Osteocyte (in vitro differentiated cells): Measurements from ENCODE around the gene FOXQ1. TPM values are rescaled to one million over a fixed set of nuclear protein-coding genes. Genes with fewer than 3 reads are reported as not detected.

ENCODE experiments used
- DNase-seq: peaks from one replicate; pipeline ENCODE4 v3.0.0; 2021; ENCODE audit warnings: mixed read lengths; ENCODE audit not compliant: unreplicated experiment; ENCODE audit errors: extremely low spot score
- H3K27ac Mint-ChIP-seq: one replicate; pipeline ENCODE4 v1.8.0; 2021; ENCODE audit warnings: mild to moderate bottlenecking, mixed read lengths; ENCODE audit not compliant: unreplicated experiment
- H3K27me3 Mint-ChIP-seq: one replicate; pipeline ENCODE4 v1.8.0; 2021; ENCODE audit warnings: mixed read lengths; ENCODE audit not compliant: unreplicated experiment
- H3K36me3 Mint-ChIP-seq: one replicate; pipeline ENCODE4 v1.8.0; 2021; ENCODE audit warnings: mixed read lengths; ENCODE audit not compliant: unreplicated experiment
- H3K4me1 Mint-ChIP-seq: one replicate; pipeline ENCODE4 v1.8.0; 2021; ENCODE audit warnings: mixed read lengths; ENCODE audit not compliant: unreplicated experiment
- H3K4me3 Mint-ChIP-seq: one replicate; pipeline ENCODE4 v1.8.0; 2021; ENCODE audit warnings: mild to moderate bottlenecking, moderate library complexity, mixed read lengths; ENCODE audit not compliant: unreplicated experiment
- H3K9me3 Mint-ChIP-seq: one replicate; pipeline ENCODE4 v1.8.0; 2021; ENCODE audit warnings: mixed read lengths; ENCODE audit not compliant: unreplicated experiment
- CTCF ChIP-seq: fragments of 200-600 bp; sonication (generic); IDR thresholded peaks from 2 replicates; pipeline ENCODE4 v1.5.0; 2021; ENCODE audit warnings: antibody characterized with exemption, mild to moderate bottlenecking, moderate library complexity
- total RNA-seq: library from RNA; stranded (reverse); gene quantifications from 2 replicates; pipeline ENCODE4 v1.2.1, GENCODE V29; 2021

The FOXQ1 gene
- total RNA-seq, 1 donor from 2014 or later = not detected

DNA sequence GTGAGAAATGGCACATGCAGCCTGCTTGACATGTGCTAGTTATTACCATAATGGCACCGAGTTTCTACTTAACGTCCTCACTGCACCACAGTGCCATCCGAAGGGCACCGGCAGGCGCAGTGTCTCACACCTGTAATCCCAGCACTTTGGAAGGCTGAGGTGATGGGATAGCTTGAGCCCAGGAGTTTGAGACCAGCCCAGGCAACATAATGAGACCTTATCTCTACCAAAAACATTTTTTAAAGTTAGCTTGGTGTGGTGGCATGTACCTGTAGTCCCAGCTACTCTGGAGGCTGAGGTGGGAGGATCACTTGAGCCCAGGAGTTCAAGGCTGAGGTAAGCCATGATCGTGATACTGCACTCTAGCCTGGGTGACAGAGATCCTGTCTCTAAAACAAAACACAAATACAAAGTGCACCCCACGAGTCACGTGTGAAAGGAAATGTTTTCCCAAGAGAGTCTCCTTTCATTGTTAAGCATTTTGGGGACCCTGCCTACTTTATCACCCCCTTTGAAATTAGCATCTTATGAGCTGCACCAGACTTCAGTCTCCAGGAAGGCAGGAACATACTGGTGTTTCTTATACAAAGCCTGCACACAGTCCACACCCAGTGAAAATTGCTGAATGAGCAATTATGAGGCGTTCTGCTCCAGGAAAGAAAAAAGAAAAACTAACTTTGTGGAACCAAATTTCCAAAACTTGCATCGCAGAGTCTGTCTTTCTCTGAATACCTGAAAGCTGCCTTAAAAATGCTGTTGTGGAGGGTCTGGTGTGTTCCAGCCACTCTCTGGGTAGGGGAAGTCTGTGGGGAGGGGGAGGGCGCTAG lies 47.1 kb upstream of the FOXQ1 start:
- TF ChIP-seq CTCF = no peak
- H3K9me3 Mint-ChIP-seq = no peaks in the 10 kb centered on the region
- H3K4me3 Mint-ChIP-seq = no peak overlapping the region
- no peaks in the 10 kb centered on the region for H3K4me1 Mint-ChIP-seq
- H3K36me3 Mint-ChIP-seq = no peaks in the 10 kb centered on the region
- H3K27ac Mint-ChIP-seq = no peak overlapping the region
- no peak for DNase-seq
- no peaks in the 10 kb centered on the region for H3K27me3 Mint-ChIP-seq

GRCh38 chr6:1266686-1267056 lies 45.2 kb upstream of the FOXQ1 start:
- Mint-ChIP-seq H3K4me1 (no peaks in the 10 kb centered on the region), H3K9me3 (no peaks in the 10 kb centered on the region), H3K27me3 (no peaks in the 10 kb centered on the region), H3K36me3 (no peaks in the 10 kb centered on the region), H3K4me3 (no peak overlapping the region), H3K27ac (no peak overlapping the region)
- DNase-seq = no peak
- no peak for TF ChIP-seq CTCF

DNA sequence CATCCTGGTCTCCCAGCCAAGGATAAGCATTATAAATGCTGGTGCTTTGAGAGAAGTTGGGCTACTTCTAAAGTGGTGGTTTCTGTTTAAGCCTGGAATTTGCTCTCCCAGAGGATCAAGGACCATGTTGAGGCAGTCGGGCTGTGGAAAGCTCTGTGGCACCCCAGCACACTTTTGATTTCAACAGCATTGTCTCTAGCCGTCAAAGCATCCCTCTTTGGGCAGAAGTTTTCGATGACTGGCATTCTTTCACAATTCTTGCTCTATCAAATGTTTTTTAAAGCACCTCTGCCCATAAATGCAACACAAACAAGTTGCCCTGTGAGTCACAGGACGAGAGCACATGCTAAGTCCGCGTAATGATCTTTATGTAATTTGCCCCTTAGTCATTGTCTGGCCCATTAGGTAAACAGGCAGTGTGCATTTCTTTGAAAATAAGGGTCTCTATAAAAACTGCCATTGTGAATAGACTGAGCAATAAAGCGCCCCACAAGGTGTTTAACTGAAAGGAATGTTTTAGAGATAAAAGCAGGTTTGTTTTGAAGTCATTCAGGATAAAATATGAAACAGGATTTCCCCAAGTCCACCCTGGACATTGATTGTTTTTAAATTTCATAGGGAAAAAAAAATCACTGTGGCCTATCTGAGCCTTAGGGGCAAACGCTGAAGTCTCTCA lies 44.7 kb upstream of the FOXQ1 start:
- H3K36me3 Mint-ChIP-seq = no peaks in the 10 kb centered on the region
- H3K27me3 Mint-ChIP-seq = no peaks in the 10 kb centered on the region
- no peaks in the 10 kb centered on the region for H3K4me1 Mint-ChIP-seq
- no peaks in the 10 kb centered on the region for H3K9me3 Mint-ChIP-seq
- H3K27ac Mint-ChIP-seq = no peak overlapping the region
- no peak for TF ChIP-seq CTCF
- DNase-seq = no peak
- H3K4me3 Mint-ChIP-seq = no peak overlapping the region

GRCh38 chr6:1267790-1268762 lies 43.8 kb upstream of the FOXQ1 start:
- H3K9me3 Mint-ChIP-seq = no peaks in the 10 kb centered on the region
- H3K36me3 Mint-ChIP-seq = no peaks in the 10 kb centered on the region
- H3K4me1 Mint-ChIP-seq = no peaks in the 10 kb centered on the region
- no peak for TF ChIP-seq CTCF
- DNase-seq = no peak
- no peak overlapping the region for H3K4me3 Mint-ChIP-seq
- no peak overlapping the region for H3K27ac Mint-ChIP-seq
- no peaks in the 10 kb centered on the region for H3K27me3 Mint-ChIP-seq
